ENCODE data around the gene FGGY. TPM values are rescaled to one million over a fixed set of nuclear protein-coding genes. Genes with fewer than 3 reads are reported as not detected.
"Not testable (repeated sequence)": the region's sequence is repeated elsewhere in the genome, so short reads cannot be mapped to it uniquely, and the experiment has no call there.

FGGY gene
- total RNA-seq, 2 experiments from 2014 or later: 5.6 to 8.1 TPM

- intact Hi-C loops (cut with DNase I, micrococcal nuclease): no loop called here
- CTCF ChIA-PET: no interaction called here
- peaks cover 2% of the 10 kb centered on the region for H3K36me3 Mint-ChIP-seq (ENCODE audit: low read depth)
- no peaks in the 10 kb centered on the region for H3K27me3 Mint-ChIP-seq
- H3K4me1 Mint-ChIP-seq: no peaks in the 10 kb centered on the region
- ATAC-seq (no peak), DNase-seq (no peak)
- H3K9me3 Mint-ChIP-seq (ENCODE audit: low read depth): no peaks in the 10 kb centered on the region
- POLR2A ChIA-PET: no interaction called here
- no peak overlapping the region for H3K4me3 Mint-ChIP-seq
- no peak overlapping the region for H3K27ac Mint-ChIP-seq
Observed at GRCh38 chr1:59340411-59341307, 43.8 kb downstream of the FGGY start.

- Mint-ChIP-seq H3K4me3 (no peak overlapping the region), H3K27ac (no peak overlapping the region), H3K4me1 (no peaks in the 10 kb centered on the region), H3K9me3 (ENCODE audit: low read depth) (no peaks in the 10 kb centered on the region), H3K27me3 (no peaks in the 10 kb centered on the region), H3K36me3 (ENCODE audit: low read depth) (peaks cover 3% of the 10 kb centered on the region)
- intact Hi-C loops (cut with DNase I, micrococcal nuclease): no loop called here
- ATAC-seq: no peak
- POLR2A ChIA-PET: no interaction called here
- CTCF ChIA-PET: interaction anchor here (1.5 kb wide), 1 partner anchor 11 kb away, joined by 3 read pairs; no protein-coding TSS in a partner anchor
- DNase-seq: no peak
Observed at GRCh38 chr1:59342801-59343575, 46.1 kb downstream of the FGGY start.

DNA sequence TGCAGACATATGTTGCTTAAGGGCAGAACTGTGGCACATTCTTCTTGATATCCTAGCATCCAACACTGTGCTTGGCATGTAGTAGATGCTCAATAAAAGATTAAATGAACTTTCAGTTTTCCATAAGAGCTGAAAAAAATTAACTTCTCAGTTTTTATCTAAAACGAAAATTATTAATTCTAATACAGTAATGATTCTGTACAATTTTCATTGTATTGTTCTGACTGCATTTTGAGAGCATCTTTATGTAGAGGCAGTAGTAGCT is 46.6 kb downstream of the FGGY start:
- DNase-seq: no peak
- POLR2A ChIA-PET: no interaction called here
- no peaks in the 10 kb centered on the region for H3K27me3 Mint-ChIP-seq
- H3K4me3 Mint-ChIP-seq: no peak overlapping the region
- no peaks in the 10 kb centered on the region for H3K4me1 Mint-ChIP-seq
- no peaks in the 10 kb centered on the region for H3K9me3 Mint-ChIP-seq (ENCODE audit: low read depth)
- peaks cover 3% of the 10 kb centered on the region for H3K36me3 Mint-ChIP-seq (ENCODE audit: low read depth)
- no peak for ATAC-seq
- H3K27ac Mint-ChIP-seq: no peak overlapping the region
- CTCF ChIA-PET: interaction anchor here (1.5 kb wide), 1 partner anchor 10 kb away, joined by 3 read pairs; no protein-coding TSS in a partner anchor
- intact Hi-C loops (cut with DNase I, micrococcal nuclease): no loop called here

DNA sequence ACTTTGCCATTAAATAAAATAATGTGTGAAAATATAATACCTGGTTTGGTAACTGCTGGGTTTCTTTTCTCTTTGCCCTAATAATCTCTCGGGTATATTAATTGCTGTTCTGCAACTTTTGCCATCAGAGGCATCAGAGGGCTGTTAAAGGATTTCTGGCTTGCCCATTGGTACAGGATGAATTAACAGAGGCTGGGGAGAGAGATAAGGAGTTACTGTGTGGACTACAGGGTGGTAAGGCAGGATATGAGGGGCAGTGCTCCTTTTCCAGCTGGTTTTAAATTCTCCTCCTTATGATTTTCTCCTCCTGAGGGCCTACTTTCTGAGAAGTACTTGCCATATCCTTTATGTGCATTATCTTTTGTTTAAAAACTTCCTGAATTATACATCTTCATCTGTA is 48.3 kb downstream of the FGGY start:
- Mint-ChIP-seq H3K9me3 (ENCODE audit: low read depth) (no peaks in the 10 kb centered on the region), H3K27me3 (no peaks in the 10 kb centered on the region), H3K4me1 (no peaks in the 10 kb centered on the region), H3K36me3 (ENCODE audit: low read depth) (peaks cover 3% of the 10 kb centered on the region), H3K27ac (no peak overlapping the region), H3K4me3 (no peak overlapping the region)
- no peak for DNase-seq
- no peak for ATAC-seq
- POLR2A ChIA-PET: no interaction called here
- intact Hi-C loops (cut with DNase I, micrococcal nuclease): no loop called here
- CTCF ChIA-PET: interaction anchor here (0.7 kb wide), 1 partner anchor 16 kb away, joined by 3 read pairs; no protein-coding TSS in a partner anchor

- Mint-ChIP-seq H3K27me3 (no peaks in the 10 kb centered on the region), H3K36me3 (ENCODE audit: low read depth) (peaks cover 3% of the 10 kb centered on the region), H3K27ac (no peak overlapping the region), H3K9me3 (ENCODE audit: low read depth) (no peaks in the 10 kb centered on the region), H3K4me1 (no peaks in the 10 kb centered on the region), H3K4me3 (no peak overlapping the region)
- intact Hi-C loops (cut with DNase I, micrococcal nuclease): no loop called here
- no peak for ATAC-seq
- ChIA-PET CTCF (no interaction called here), POLR2A (no interaction called here)
- DNase-seq: no peak
Observed at GRCh38 chr1:59346429-59346828, 49.5 kb downstream of the FGGY start.

DNA sequence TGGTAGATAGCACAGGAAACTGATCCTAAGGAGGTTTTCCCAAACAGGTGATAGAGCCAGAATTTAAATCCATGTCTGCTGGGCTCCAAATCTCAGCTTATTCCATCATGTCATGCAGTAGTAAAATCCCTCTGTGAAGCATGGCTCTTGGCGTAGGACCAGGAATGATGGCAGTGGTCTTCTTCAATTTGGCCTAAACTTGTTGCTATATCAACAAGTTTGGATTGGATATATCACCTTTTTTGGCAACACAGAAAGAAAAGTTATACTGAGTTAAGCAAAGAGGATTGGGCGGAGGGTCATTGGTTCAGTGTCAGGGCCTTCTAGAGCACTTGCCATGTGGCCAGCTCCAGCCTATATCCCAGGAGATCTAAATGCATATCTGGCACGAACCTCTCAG is 52.2 kb downstream of the FGGY start:
- no peaks in the 10 kb centered on the region for H3K4me1 Mint-ChIP-seq
- no peak overlapping the region for H3K27ac Mint-ChIP-seq
- POLR2A ChIA-PET: no interaction called here
- H3K36me3 Mint-ChIP-seq (ENCODE audit: low read depth): peaks cover 1% of the 10 kb centered on the region
- no peaks in the 10 kb centered on the region for H3K27me3 Mint-ChIP-seq
- intact Hi-C loops (cut with DNase I, micrococcal nuclease): no loop called here
- CTCF ChIA-PET: no interaction called here
- H3K9me3 Mint-ChIP-seq (ENCODE audit: low read depth): no peaks in the 10 kb centered on the region
- no peak overlapping the region for H3K4me3 Mint-ChIP-seq
- no peak for ATAC-seq
- DNase-seq: no peak

- Mint-ChIP-seq H3K4me3 (no peak overlapping the region), H3K9me3 (ENCODE audit: low read depth) (no peaks in the 10 kb centered on the region), H3K27ac (no peak overlapping the region), H3K27me3 (no peaks in the 10 kb centered on the region), H3K4me1 (peaks cover 8% of the 10 kb centered on the region), H3K36me3 (ENCODE audit: low read depth) (peaks cover 1% of the 10 kb centered on the region)
- intact Hi-C loops (cut with DNase I, micrococcal nuclease): no loop called here
- ChIA-PET CTCF (no interaction called here), POLR2A (interaction anchor here (0.7 kb wide), 1 partner anchor 179 kb away, joined by 3 read pairs; no protein-coding TSS in a partner anchor)
- DNase-seq (no peak), ATAC-seq (no peak)
Observed at GRCh38 chr1:59350521-59350920, 53.6 kb downstream of the FGGY start.

- H3K4me1 Mint-ChIP-seq: peaks cover 8% of the 10 kb centered on the region
- DNase-seq: no peak
- no peak overlapping the region for H3K4me3 Mint-ChIP-seq
- no peaks in the 10 kb centered on the region for H3K27me3 Mint-ChIP-seq
- H3K27ac Mint-ChIP-seq: no peak overlapping the region
- no peak for ATAC-seq
- ChIA-PET POLR2A (no interaction called here), CTCF (interaction anchor here (0.6 to 1.2 kb wide), 2 partner anchors 10 to 24 kb away, joined by 3 read pairs; no protein-coding TSS in a partner anchor)
- H3K9me3 Mint-ChIP-seq (ENCODE audit: low read depth): no peaks in the 10 kb centered on the region
- H3K36me3 Mint-ChIP-seq (ENCODE audit: low read depth): peaks cover 1% of the 10 kb centered on the region
- intact Hi-C loops (cut with DNase I, micrococcal nuclease): no loop called here
Observed at GRCh38 chr1:59352065-59352464, 55.2 kb downstream of the FGGY start.

- DNase-seq (no peak), ATAC-seq (no peak)
- intact Hi-C loops (cut with DNase I, micrococcal nuclease): no loop called here
- no peaks in the 10 kb centered on the region for H3K36me3 Mint-ChIP-seq (ENCODE audit: low read depth)
- no peaks in the 10 kb centered on the region for H3K9me3 Mint-ChIP-seq (ENCODE audit: low read depth)
- ChIA-PET POLR2A (no interaction called here), CTCF (interaction anchor here (1.1 to 1.2 kb wide), 2 partner anchors 10 to 25 kb away, joined by 3 read pairs; no protein-coding TSS in a partner anchor)
- H3K27me3 Mint-ChIP-seq: no peaks in the 10 kb centered on the region
- H3K4me3 Mint-ChIP-seq: no peak overlapping the region
- no peak overlapping the region for H3K27ac Mint-ChIP-seq
- peaks cover 8% of the 10 kb centered on the region for H3K4me1 Mint-ChIP-seq
Observed at GRCh38 chr1:59353453-59353852, 56.6 kb downstream of the FGGY start.

GRCh38 chr1:59354239-59354638 is 57.3 kb downstream of the FGGY start:
- POLR2A ChIA-PET; H3K36me3 Mint-ChIP-seq (ENCODE audit: low read depth); H3K27me3 Mint-ChIP-seq; H3K4me1 Mint-ChIP-seq; H3K9me3 Mint-ChIP-seq (ENCODE audit: low read depth); H3K4me3 Mint-ChIP-seq; intact Hi-C loops (cut with DNase I, micrococcal nuclease); DNase-seq; ATAC-seq; H3K27ac Mint-ChIP-seq: not testable (repeated sequence)
- CTCF ChIA-PET: interaction anchor here (0.6 to 1.1 kb wide), 2 partner anchors 11 to 1568 kb away, joined by 3 read pairs; no protein-coding TSS in a partner anchor

DNA sequence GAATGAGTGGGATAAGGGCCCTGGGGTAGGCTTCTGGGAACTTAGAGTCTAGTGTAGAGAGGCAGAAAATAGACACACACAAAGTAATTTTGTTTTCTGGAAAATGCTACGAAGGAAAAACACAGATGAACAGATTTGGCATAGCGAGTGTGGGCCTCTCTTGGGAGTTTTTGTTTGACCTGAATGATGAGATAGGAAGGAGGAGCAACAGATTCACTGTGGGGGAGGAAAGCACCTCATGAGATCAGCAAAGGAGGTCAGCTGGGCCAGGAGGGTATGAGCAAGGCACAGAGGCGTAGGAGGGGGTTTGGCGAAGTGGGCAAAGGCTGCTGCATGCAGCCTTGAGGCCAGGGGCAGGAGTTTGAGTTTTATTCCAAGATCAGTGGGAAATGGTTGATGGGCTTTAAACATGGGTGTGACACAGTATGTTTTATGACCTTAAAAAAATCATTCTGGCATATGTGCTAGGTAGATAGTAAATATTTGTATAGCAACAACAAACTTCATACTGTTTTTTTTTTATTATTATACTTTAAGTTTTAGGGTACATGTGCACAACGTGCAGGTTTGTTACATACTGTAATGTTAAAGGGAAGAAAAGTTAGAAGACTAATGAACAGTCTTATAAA is 57.9 kb downstream of the FGGY start:
- ChIA-PET CTCF (interaction anchor here (0.6 kb wide), 2 partner anchors 18 to 1569 kb away, joined by 3 to 6 read pairs; no protein-coding TSS in a partner anchor), POLR2A (no interaction called here)
- intact Hi-C loops (cut with DNase I, micrococcal nuclease): no loop called here
- Mint-ChIP-seq H3K36me3 (ENCODE audit: low read depth) (no peaks in the 10 kb centered on the region), H3K27me3 (no peaks in the 10 kb centered on the region), H3K4me3 (no peak overlapping the region), H3K27ac (peak overlapping the region; percentile 8), H3K4me1 (peaks cover 8% of the 10 kb centered on the region), H3K9me3 (ENCODE audit: low read depth) (no peaks in the 10 kb centered on the region)
- ATAC-seq (peak; percentile 67), DNase-seq (peak; percentile 29)

Data from activated CD4-positive, alpha-beta T cell treated with anti-CD3 and anti-CD28 coated beads for 36 hours (primary cell).